NCI-H2196 (cell line): Measurements from ENCODE around the gene PYGM.

Source experiments
- DNase-seq: peaks from one replicate; lab custom pipeline; 2025; ENCODE audit not compliant: unreplicated experiment; lab: John Stamatoyannopoulos, UW

PYGM gene

GRCh38 chr11:64754124-64754918 is 5.5 kb downstream of the PYGM start:
- no peak for DNase-seq

DNA sequence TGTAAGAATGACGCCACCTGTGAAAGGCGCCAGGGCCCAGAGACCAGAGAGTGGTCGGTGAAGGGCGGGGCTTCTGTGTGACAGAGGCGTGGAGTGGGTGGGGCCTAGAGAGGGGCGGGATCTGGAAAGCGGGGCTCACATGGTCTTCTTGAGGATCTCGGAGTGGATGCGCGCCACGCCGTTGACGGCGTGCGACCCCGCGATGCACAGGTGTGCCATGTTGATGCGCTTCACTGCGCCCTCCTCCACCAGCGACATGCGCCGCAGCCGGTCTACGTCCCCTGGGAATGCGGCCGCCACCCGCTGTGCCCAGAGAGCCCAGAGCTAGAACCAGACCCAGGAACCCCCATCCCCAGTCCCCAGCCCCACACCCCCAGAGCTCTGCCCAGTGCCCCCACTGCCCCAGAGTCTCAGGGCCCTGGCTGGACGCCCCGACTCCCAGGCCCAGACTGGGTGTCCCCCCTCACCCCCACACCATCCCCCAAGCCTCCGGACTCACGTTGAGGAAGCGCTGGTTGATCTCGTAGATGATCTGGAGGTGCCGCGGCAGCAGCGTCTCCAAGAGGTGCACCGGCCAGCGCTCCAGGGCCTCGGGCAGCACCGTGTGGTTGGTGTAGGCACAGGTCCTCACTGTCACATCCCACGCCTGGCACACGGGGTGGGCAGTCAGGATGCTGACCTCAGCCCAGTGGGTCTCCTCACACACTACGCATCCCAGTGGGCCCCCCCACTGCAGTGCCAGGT is 6.2 kb downstream of the PYGM start:
- no peak for DNase-seq

- DNase-seq = no peak
Measured at GRCh38 chr11:64753019-64753379, 6.8 kb downstream of the PYGM start.

GRCh38 chr11:64752175-64752970 is 7.4 kb downstream of the PYGM start:
- DNase-seq = peak; percentile 51

GRCh38 chr11:64751580-64751979 is 8.2 kb downstream of the PYGM start:
- no peak for DNase-seq

GRCh38 chr11:64751136-64751535 is 8.6 kb downstream of the PYGM start:
- no peak for DNase-seq

- no peak for DNase-seq
Measured at GRCh38 chr11:64750361-64751054, 9.3 kb downstream of the PYGM start.

DNA sequence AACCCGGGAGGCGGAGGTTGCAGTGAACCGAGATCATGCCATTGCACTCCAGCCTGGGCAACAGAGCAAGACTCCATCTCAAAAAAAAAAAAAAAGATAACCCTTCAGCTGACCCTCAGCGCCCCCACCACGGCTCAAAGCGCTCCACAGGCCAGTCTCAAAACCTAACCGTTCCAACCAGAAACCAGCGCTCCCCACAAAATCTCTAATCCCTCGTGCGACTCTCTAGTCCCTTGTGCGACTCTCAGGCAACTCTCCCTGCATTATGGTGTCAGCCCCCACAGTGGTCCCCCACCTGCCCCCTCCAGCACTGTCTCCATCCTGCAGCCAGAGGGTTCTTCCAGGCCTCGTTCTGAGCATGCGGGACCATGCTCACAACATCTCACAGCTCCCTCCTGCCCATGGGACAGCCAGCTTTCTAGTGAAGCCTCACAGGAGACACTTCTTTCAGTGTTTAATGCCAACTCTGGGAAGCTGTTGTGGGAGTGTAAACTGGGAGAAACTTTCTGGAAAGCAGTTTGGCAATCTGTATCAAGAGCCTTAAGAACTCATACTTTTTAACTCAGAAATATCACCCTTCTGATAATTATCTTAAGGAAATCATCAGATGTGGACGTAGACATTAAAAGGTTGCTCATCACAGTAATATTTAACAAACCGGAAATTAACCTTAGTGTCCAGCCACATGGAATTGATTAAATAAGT is 11.7 kb downstream of the PYGM start:
- DNase-seq = no peak

DNA sequence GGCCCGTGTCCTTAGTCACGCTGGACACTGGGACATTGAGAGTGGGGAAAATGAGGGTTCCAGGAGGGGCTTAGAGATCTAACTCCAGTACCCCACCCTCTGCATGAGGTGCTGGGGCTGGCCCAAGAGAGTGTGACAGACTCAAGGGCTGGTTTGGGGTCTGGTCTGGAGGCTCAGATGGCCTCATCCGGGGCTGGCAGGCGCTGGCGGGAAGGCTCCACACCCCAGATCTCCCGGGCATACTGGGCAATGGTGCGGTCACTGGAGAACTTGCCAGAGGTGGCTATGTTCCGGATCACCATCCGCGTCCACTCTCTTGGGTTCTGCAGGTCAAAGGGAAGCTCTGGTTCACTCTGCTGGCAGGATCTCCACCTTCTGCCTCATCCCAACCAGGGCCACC is 13.3 kb downstream of the PYGM start:
- no peak for DNase-seq

DNA sequence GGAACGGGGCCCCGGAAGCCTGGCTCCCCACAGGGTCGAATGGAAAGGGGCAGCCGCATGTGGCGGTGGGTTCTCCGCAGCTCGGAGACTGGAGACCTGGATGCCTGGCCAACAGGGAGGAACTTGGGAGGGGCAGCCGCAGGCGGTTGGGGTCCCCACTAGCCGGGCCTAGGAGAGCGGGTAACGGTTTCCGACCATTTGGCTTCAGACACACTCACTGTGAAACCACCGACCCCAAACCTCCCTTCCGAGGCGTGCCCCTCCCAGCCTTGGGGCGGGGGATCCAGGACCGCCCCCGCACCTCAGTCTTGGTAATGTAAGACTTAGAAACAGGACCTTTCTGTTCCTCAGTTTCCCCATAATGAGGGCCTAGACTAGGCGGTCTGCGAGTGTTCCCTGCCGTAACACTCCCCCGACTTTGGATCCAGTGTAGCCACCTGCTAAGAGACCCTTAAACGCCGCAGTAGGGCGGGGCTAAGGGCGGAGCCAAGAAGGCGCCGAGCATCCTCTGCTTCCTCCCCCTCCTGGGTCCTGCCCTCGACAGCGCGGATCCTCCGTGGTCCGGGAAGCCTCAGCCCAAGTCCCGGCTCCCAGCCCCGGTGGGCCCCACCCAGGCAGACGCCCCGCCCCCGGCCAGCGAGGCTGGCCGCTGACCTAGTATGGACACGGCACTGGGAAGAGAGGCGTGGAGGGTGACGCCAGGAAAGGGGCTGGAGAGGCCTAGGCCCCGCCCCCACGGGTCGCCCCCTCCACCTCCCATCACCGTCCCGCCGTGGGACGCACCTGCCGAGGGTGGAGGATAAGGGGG is 14.0 kb downstream of the PYGM start:
- no peak for DNase-seq

GRCh38 chr11:64745189-64745520 is 14.6 kb downstream of the PYGM start:
- no peak for DNase-seq

DNA sequence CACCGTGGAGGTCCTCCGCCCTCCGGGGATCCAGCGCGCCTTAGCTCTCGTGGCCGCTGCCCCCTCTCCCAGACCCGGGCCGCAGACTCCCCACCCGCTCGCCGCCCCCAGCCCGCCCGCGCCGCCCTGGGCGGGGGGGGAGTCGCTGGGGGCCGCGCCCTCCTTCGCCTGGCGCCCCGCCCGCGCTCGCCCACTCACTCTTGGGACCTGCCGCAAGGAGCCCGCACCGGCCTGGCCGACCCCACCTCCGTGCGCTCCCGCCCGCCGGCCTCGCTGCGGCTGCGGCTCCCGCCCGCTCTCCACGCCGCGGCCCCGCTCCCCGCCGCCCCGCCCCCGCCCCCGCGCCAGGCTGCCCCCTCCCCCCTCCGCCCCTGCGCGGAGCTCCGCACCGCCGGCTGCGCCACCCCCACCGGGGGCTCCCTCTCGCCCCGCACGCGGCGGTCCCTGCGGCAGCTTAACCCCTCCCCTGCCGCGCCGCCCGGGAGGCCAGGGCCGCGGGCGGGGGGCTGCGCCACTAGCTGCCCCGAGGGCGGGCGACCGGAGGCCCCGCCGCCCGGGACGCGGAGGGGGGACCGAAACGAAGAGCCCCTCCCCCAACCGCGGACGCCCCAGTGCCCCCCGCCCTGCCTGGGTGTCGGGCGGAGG is 15.1 kb downstream of the PYGM start:
- DNase-seq = no peak

DNA sequence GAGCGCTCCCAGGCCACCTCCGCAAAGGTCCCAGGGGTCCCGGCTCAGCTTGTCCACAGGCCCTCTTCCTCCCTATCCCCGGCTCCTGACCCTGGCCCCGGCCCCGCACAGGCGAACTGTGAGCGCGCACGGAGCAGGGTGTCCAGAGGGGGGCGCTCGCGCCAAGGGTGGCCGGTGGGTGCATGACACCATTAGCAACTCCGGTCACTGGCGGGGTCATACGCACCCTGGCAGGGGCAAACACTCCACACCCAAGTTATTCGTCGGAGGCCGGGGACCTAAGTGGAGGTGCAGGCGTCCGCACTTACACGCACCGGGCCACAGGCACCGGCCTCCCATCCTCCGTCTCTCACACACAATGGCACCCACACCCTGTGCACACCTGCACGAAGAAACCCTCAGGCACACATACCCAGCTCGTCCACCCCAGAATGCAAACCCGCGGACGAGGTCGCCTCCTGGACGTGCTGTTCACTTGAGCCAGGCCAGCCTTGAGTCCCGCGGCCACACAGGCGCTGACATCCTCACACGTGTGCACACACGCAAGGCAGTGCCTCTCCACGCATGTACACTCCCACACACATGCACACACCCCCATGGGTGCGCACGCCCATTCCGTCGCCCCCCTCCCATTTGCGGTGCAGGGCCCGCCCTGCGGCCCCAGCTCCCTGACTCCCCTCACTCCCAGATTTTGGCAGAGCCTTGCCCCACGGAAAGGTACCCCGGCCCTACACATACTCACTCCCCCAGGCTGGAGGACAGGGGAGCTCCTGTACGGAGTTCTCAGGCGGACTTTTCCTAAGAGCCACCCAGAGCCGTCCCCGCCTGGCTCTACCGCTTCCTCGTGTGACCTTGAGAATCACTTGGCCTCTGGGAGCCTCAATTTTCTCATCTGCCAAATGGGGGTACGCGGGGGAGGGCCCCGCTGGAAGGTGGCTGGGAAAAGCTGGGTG is 15.9 kb downstream of the PYGM start, which contains the start of gene RASGRP2:
Gene RASGRP2 (minus strand): TSS at position 552 of the 953 bp plus-strand sequence. CDS start 1,276 bp downstream, outside the sequence.
- DNase-seq = peak; percentile 36

GRCh38 chr11:64742889-64743590 is 16.7 kb downstream of the PYGM start:
- DNase-seq = peak; percentile 63

DNA sequence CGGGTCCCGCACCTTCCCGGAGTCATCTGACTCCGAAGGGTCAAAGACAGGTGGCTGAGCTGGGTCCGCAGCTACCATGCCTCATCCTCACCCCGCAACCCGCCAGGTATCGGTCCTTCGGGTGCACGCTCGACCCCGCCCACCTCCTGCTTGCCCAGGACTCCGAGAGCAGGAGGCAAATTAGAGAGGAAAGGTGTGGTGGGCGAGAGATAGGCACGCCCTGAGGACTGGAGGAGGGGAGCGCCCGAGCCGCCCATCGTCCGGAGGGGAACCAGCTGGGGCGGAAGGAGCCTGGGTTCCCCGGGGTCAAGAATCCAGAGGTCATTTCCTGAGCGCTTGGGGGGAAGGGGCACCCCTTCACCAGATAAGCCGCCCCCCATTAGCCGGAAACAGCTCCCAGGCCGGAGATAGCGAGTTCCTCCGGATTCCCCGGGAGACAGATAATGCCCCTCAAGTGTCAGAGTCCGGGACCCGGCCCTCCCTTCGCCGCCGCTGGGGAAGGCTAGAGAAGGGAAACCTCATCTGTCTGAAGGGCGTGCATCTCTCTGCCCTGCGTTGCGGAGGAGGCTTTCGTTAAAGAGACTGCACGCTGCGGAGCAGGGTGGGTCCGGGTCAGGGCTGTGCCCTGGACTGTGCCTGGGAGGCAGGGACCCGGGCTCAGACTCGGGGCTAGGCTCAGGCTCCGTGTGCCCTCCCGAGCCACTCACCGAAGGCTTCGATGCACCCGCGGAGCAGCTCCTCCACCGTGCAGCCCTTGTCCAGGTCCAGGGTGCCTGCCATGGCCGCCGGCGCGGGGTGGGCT is 17.5 kb downstream of the PYGM start:
- DNase-seq = no peak

GRCh38 chr11:64741375-64742086 is 18.2 kb downstream of the PYGM start:
- no peak for DNase-seq
